Measurements from ENCODE around the gene CLEC2D. TPM values are rescaled to one million over a fixed set of nuclear protein-coding genes. Genes with fewer than 3 reads are reported as not detected.

CLEC2D gene
- total and polyA plus RNA-seq, 12 donors: 0.75 to 12.4 (median 3.3) TPM

- Histone ChIP-seq H3K27me3 (no peaks in the 10 kb centered on the region), H3K36me3 (replicated peaks in 1 of 2) (no peaks in the 10 kb centered on the region), H3K4me3 (peak overlapping the region in 2 of 4 donors; percentile 71 to 83), H3K27ac (peak overlapping the region in 4 of 5 donors; percentile 59 to 85 (median 75)), H3K9me3 (replicated peaks in 1 of 3) (no peaks in the 10 kb centered on the region), H3K4me1 (replicated peaks in 1 of 2) (peaks cover 6 to 10% of the 10 kb centered on the region in 2 donors)
- intact Hi-C loops (cut with DNase I): no loop called here
- DNase-seq: no peak
- TF ChIP-seq POLR2A (IDR thresholded peaks at IDR 0.05): no peak
- TF ChIP-seq CTCF (IDR thresholded peaks at IDR 0.05): no peak
- WGBS, 4 donors: 42 to 44% (median 43%) methylated on average over 13 of the region's 13 CpGs
Observed at GRCh38 chr12:9646794-9647781, 22.4 kb upstream of the CLEC2D start.

DNA sequence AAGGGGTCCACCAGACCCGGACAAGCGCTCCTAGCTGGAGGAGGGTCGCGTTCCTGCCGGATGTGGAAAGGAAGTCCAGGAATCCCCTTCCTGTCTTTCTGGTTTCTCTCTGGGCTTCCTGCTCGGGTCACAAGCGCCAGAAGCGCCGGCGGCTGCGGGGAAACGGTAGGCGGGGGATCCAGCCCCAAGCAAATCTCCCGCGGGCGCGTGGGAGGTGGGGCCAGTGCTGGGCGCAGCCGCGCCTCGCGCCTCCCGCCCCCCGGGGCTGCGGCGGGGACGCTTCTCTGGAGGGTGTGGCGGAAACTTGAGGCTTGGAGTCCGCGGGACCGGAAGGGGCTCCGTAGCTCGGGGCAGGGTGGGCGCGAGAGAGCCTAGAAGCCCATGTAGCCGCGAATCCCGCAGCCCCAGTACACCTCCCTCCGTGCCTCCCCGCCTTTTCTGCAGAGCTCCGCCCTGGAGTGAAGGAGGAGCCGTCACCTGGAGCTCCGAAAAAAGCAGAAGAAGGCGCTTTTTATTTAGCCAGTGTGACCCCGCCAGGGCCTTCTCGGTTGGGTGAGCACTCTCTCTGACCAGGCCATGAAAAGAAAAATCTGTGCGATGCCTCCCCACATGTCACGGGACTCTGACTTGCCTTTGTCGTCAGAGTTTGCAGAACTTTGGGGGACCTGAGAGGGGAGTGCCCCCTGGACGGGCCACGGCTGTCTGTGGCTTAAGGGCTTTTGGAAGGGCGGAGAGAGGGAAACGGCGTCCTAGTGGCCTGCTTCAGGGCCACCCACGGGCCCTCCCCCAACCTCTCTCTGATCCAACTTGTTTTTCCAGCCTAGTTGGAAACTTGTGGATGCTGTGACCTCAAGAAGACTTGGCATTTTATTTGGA, 21.4 kb upstream of the CLEC2D start:
- Histone ChIP-seq H3K9me3 (replicated peaks in 1 of 3) (no peaks in the 10 kb centered on the region), H3K4me1 (replicated peaks in 1 of 2) (peaks cover 6 to 10% of the 10 kb centered on the region in 2 donors), H3K36me3 (replicated peaks in 1 of 2) (no peaks in the 10 kb centered on the region), H3K27ac (peak overlapping the region in 4 of 5 donors; percentile 59 to 85 (median 75)), H3K27me3 (no peaks in the 10 kb centered on the region), H3K4me3 (peak overlapping the region in 3 of 4 donors; percentile 63 to 83 (median 71))
- intact Hi-C loops (cut with DNase I): no loop called here
- WGBS, 4 donors: 0% methylated on average over 18 to 55 of the region's 55 CpGs
- DNase-seq: peak; percentile 65 to 77 (median 72)
- TF ChIP-seq CTCF (IDR thresholded peaks at IDR 0.05): no peak
- peak in 1 of 2 donors; percentile 59 for TF ChIP-seq POLR2A (IDR thresholded peaks at IDR 0.05)

- no peak for DNase-seq
- 26 to 33% (median 30%) methylated on average over 13 of the region's 13 CpGs for WGBS, 4 donors
- intact Hi-C loops (cut with DNase I): no loop called here
- peaks cover 6 to 10% of the 10 kb centered on the region in 2 donors for H3K4me1 ChIP-seq (replicated peaks in 1 of 2)
- H3K4me3 ChIP-seq: peak overlapping the region in 3 of 4 donors; percentile 63 to 83 (median 71)
- no peaks in the 10 kb centered on the region for H3K36me3 ChIP-seq (replicated peaks in 1 of 2)
- H3K9me3 ChIP-seq (replicated peaks in 1 of 3): no peaks in the 10 kb centered on the region
- H3K27ac ChIP-seq: peak overlapping the region in 4 of 5 donors; percentile 59 to 85 (median 75)
- no peak for TF ChIP-seq CTCF (IDR thresholded peaks at IDR 0.05)
- no peak for TF ChIP-seq POLR2A (IDR thresholded peaks at IDR 0.05)
- H3K27me3 ChIP-seq: no peaks in the 10 kb centered on the region
Observed at GRCh38 chr12:9648701-9649531, 20.6 kb upstream of the CLEC2D start.

All from adrenal gland (tissue), 12 donors.